IMR-90 (cell line): Measurements from ENCODE around the gene OR52K1. TPM values are rescaled to one million over a fixed set of nuclear protein-coding genes. Genes with fewer than 3 reads are reported as not detected.

Source experiments
- ATAC-seq: fragments of 200-7000 bp; cut with Tn5 transposase; 2 replicates; pipeline ENCODE4 v1.9.1; 2020; ENCODE audit warnings: low read depth, mild to moderate bottlenecking, moderate library complexity
- Bru-seq: library from RNA; stranded (reverse); fragments of 400-500 nt; gene quantifications from one replicate; lab custom pipeline; 2021; lab: Mats Ljungman, UMichigan
- BruChase-seq, 2 experiments: library from RNA; stranded (reverse); fragments of 400-500 nt; gene quantifications; one replicate each; lab custom pipeline; 2021; lab: Mats Ljungman, UMichigan
- BruUV-seq: library from RNA; stranded (reverse); fragments of 400-500 nt; replicated peaks from 2 replicates; lab custom pipeline; 2021; lab: Mats Ljungman, UMichigan
- CTCF ChIA-PET: fragments of 300-600 bp; formaldehyde crosslinking; extraction: SDS; loops from one replicate; lab custom pipeline; 2021; ENCODE audit warnings: antibody characterized with exemption; lab: Yijun Ruan, JAX
- POLR2A ChIA-PET: fragments of 300-600 bp; sonication (Branson Sonifier 250); formaldehyde crosslinking; loops from one replicate; lab custom pipeline; 2022; ENCODE audit warnings: antibody characterized with exemption; ENCODE audit not compliant: unreplicated experiment; lab: Charles Lee
- DNase-seq: peaks from one replicate; pipeline ENCODE4 v3.0.0; 2013
- H2AFZ ChIP-seq: replicated peaks from 2 replicates; pipeline ENCODE3; 2013; ENCODE audit warnings: low read length, mild to moderate bottlenecking; ENCODE audit not compliant: poor library complexity
- H2AK5ac ChIP-seq: 2 replicates; pipeline ENCODE4 v1.6.1; 2013; ENCODE audit warnings: low read depth, low read length, inconsistent platforms
- H2AK9ac ChIP-seq: replicated peaks from 2 replicates; pipeline ENCODE3; 2013; ENCODE audit warnings: mild to moderate bottlenecking, low read depth, low read length, moderate library complexity; ENCODE audit not compliant: poor library complexity
- H2BK120ac ChIP-seq: 2 replicates; pipeline ENCODE4 v1.6.1; 2013; ENCODE audit warnings: low read depth, low read length, inconsistent platforms
- H2BK15ac ChIP-seq: 3 replicates; pipeline ENCODE4 v1.6.1; 2013; ENCODE audit warnings: low read depth, low read length, inconsistent platforms
- H2BK20ac ChIP-seq: 2 replicates; pipeline ENCODE4 v1.6.1; 2013; ENCODE audit warnings: low read depth, mild to moderate bottlenecking, inconsistent platforms, low read length, moderate library complexity
- H2BK5ac ChIP-seq: 2 replicates; pipeline ENCODE4 v1.6.1; 2013; ENCODE audit warnings: mild to moderate bottlenecking, low read depth, low read length, inconsistent platforms; ENCODE audit not compliant: poor library complexity, severe bottlenecking
- H3K14ac ChIP-seq: replicated peaks from 2 replicates; pipeline ENCODE4 v1.6.1; 2013; ENCODE audit warnings: low read depth, low read length, inconsistent platforms
- H3K18ac ChIP-seq: 2 replicates; pipeline ENCODE4 v1.6.1; 2013; ENCODE audit warnings: low read depth, low read length, control low read depth
- H3K23ac ChIP-seq: 2 replicates; pipeline ENCODE4 v1.6.1; 2013; ENCODE audit warnings: low read depth, low read length, inconsistent platforms
- H3K27ac ChIP-seq: 2 replicates; pipeline ENCODE4 v1.5.1; 2013; ENCODE audit warnings: mild to moderate bottlenecking, control low read depth, low read length; ENCODE audit not compliant: insufficient read depth
- H3K27me3 ChIP-seq: 2 replicates; pipeline ENCODE4 v1.6.1; 2013; ENCODE audit warnings: low read length; ENCODE audit not compliant: control insufficient read depth, insufficient read depth
- H3K36me3 ChIP-seq: 2 replicates; pipeline ENCODE4 v1.6.1; 2013; ENCODE audit warnings: low read length, mixed read lengths; ENCODE audit not compliant: control insufficient read depth, insufficient read depth
- H3K4ac ChIP-seq: 2 replicates; pipeline ENCODE4 v1.6.1; 2013; ENCODE audit warnings: low read depth, low read length, inconsistent platforms
- H3K4me1 ChIP-seq: 2 replicates; pipeline ENCODE4 v1.6.1; 2013; ENCODE audit warnings: low read length, mixed read lengths; ENCODE audit not compliant: control insufficient read depth, insufficient read depth
- H3K4me2 ChIP-seq: 2 replicates; pipeline ENCODE4 v1.6.1; 2013; ENCODE audit warnings: low read depth, mild to moderate bottlenecking, control low read depth, low read length, moderate library complexity
- H3K4me3 ChIP-seq: 2 replicates; pipeline ENCODE4 v1.5.1; 2013; ENCODE audit warnings: low read depth, mild to moderate bottlenecking, control low read depth, low read length, moderate library complexity; ENCODE audit not compliant: insufficient read depth
- H3K56ac ChIP-seq: 2 replicates; pipeline ENCODE4 v1.6.1; 2013; ENCODE audit warnings: low read length, inconsistent platforms; ENCODE audit not compliant: insufficient read depth; ENCODE audit errors: extremely low read depth
- H3K79me1 ChIP-seq, 2 experiments: 2 replicates each; pipeline ENCODE4 v1.6.1; 2013; ENCODE audit warnings: low read length in 2 of 2, inconsistent platforms in 1 of 2, low read depth in 1 of 2
- H3K9ac ChIP-seq: 2 replicates; pipeline ENCODE4 v1.6.1; 2013; ENCODE audit warnings: low read depth, low read length, control low read depth
- H3K9me1 ChIP-seq: 2 replicates; pipeline ENCODE4 v1.6.1; 2013; ENCODE audit warnings: low read length, inconsistent platforms; ENCODE audit not compliant: insufficient read depth
- H3K9me3 ChIP-seq: 2 replicates; pipeline ENCODE4 v1.6.1; 2013; ENCODE audit warnings: low read length; ENCODE audit not compliant: control insufficient read depth, insufficient read depth
- H4K20me1 ChIP-seq: 2 replicates; pipeline ENCODE4 v1.6.1; 2013; ENCODE audit warnings: low read length, inconsistent platforms; ENCODE audit not compliant: insufficient read depth
- H4K5ac ChIP-seq: 2 replicates; pipeline ENCODE4 v1.6.1; 2013; ENCODE audit warnings: mild to moderate bottlenecking, low read depth, low read length, control low read depth
- H4K8ac ChIP-seq, 2 experiments: 2 replicates each; pipeline ENCODE4 v1.6.1; 2013; ENCODE audit warnings: low read depth in 2 of 2, low read length in 2 of 2, control low read depth in 1 of 2, inconsistent platforms in 1 of 2
- H4K91ac ChIP-seq: 2 replicates; pipeline ENCODE4 v1.6.1; 2013; ENCODE audit warnings: low read depth, low read length, inconsistent platforms; ENCODE audit not compliant: insufficient read depth
- CEBPB ChIP-seq: IDR thresholded peaks from 2 replicates; pipeline ENCODE4 v1.6.1; 2012; ENCODE audit warnings: low read depth, low read length, improper control_type of control experiment
- FOS ChIP-seq: fragments of 150-350 bp; IDR thresholded peaks from 2 replicates; pipeline ENCODE4 v1.6.1; 2016; ENCODE audit warnings: low read depth, low read length
- MAFK ChIP-seq: IDR thresholded peaks from 2 replicates; pipeline ENCODE4 v1.6.1; 2012; ENCODE audit warnings: low read depth, low read length, improper control_type of control experiment
- MAZ ChIP-seq: IDR thresholded peaks from 2 replicates; pipeline ENCODE4 v1.6.1; 2012; ENCODE audit warnings: low read depth, mild to moderate bottlenecking, low read length, improper control_type of control experiment, moderate library complexity, borderline replicate concordance
- MXI1 ChIP-seq: IDR thresholded peaks from 2 replicates; pipeline ENCODE4 v1.6.1; 2012; ENCODE audit warnings: low read depth, mild to moderate bottlenecking, low read length, moderate library complexity, borderline replicate concordance
- RAD21 ChIP-seq: IDR thresholded peaks from 2 replicates; pipeline ENCODE4 v1.6.1; 2012; ENCODE audit warnings: low read length, improper control_type of control experiment
- SMC3 ChIP-seq: fragments of 150-350 bp; IDR thresholded peaks from 2 replicates; pipeline ENCODE4 v1.6.1; 2016; ENCODE audit warnings: low read depth, mild to moderate bottlenecking, antibody characterized with exemption, low read length, moderate library complexity
- WGBS, 2 experiments: methylation state at CpG; one replicate each; pipeline versions ENCODE4 v1.1.5 to v1.1.7; 2013; ENCODE audit warnings: missing lambda C conversion rate in 2 of 2; ENCODE audit not compliant: insufficient read length in 1 of 2; ENCODE audit errors: extremely low coverage in 2 of 2; 5-methylcytosine and 5-hydroxymethylcytosine counted together
- dilution Hi-C: fragments of 300-500 bp; cut with HindIII; formaldehyde crosslinking; loops from one replicate; pipeline ENCODE4 v1.14.3; 2018; ENCODE audit warnings: low sequenced_read_pairs; ENCODE audit not compliant: unreplicated experiment
- in situ Hi-C: fragments of 300-500 bp; cut with MboI; formaldehyde crosslinking; loops from 3 replicates; pipeline ENCODE4 v1.14.3; 2019; ENCODE audit warnings: low sequenced_read_pairs, inconsistent platforms, mixed read lengths
- intact Hi-C: fragments of 100-400 bp; cut with micrococcal nuclease; formaldehyde crosslinking; loops from 2 replicates; pipeline ENCODE4 v1.10.0; 2022
- long read RNA-seq: library from polyadenylated mRNA; unstranded; transcript quantifications from one replicate; pipeline ENCODE4 v2.0.0, GENCODE V29; 2021; ENCODE audit not compliant: unreplicated experiment
- polyA plus RNA-seq, 3 experiments: library from polyadenylated mRNA; depleted of rRNA; stranded (reverse); fragments of >200 nt; gene quantifications; 2 replicates each; pipeline ENCODE4 v1.2.3, GENCODE V29; 2012; ENCODE audit warnings: low replicate concordance in 1 of 3
- total RNA-seq: library from RNA; depleted of rRNA; stranded (reverse); fragments of >200 nt; gene quantifications from 2 replicates; pipeline ENCODE4 v1.2.3, GENCODE V29; 2012; rRNA removed
- TF ChIP-seq, protein P1 (sequence below): fragments of 150-350 bp; IDR thresholded peaks from 2 replicates; pipeline ENCODE4 v1.6.1; 2017; ENCODE audit warnings: mild to moderate bottlenecking, antibody characterized with exemption, low read length, low read depth

OR52K1 gene
- total RNA-seq (not detected in 2 replicates), polyA plus RNA-seq (2012; rRNA removed) (not detected in 2 replicates), Bru-seq, nascent RNA (not detected), BruChase-seq, experiment 1, labeled RNA remaining after a 6-hour chase (not detected), BruChase-seq, experiment 2, labeled RNA remaining after a 2-hour chase (not detected)
- not detected in 2 replicates for polyA plus RNA-seq (2012; cell fraction: cytosol; rRNA removed)
- polyA plus RNA-seq (2012; cell fraction: nucleus; rRNA removed; ENCODE audit: low replicate concordance) = not detected in 2 replicates
- long read RNA-seq = 0 reads

DNA sequence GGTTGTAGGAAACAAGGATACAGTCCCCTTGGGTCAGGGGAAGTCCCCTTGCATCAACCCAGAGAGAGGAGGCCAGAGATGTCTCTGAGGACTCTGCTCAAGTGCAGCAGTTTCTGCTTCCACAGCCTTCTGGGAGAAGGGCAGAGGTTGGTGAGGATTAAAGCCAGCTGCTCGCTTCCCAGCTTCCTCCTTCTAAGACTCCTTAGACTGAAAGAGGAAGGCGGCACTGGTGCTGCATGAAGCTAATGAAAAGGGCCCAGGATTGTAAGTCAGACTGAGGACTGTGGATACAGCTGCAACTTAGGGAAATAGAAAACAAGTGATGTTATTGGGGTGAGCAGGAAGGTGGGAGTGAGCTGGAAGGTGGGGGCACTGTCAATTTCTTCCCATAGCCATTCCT is at the start of gene OR52K1:
TSS of gene OR52K1 (plus strand) at position 202 of the 400 bp plus-strand sequence. CDS start 6,255 bp downstream, outside the sequence.
- dilution Hi-C loops = no loop called here
- H3K36me3 ChIP-seq = no peaks in the 10 kb centered on the region

More for the DNA sequence above, at the start of gene OR52K1:
- ChIA-PET CTCF (no interaction called here), POLR2A (no interaction called here)
- H4K8ac ChIP-seq = no peak within 1 kb of the TSS
- no peaks in the 10 kb centered on the region for H3K9me3 ChIP-seq
- in situ Hi-C loops (no loop called here), intact Hi-C loops (no loop called here)
- no peak for TF ChIP-seq MAZ
- no peak for TF ChIP-seq MAFK
- TF ChIP-seq, protein P1, sequence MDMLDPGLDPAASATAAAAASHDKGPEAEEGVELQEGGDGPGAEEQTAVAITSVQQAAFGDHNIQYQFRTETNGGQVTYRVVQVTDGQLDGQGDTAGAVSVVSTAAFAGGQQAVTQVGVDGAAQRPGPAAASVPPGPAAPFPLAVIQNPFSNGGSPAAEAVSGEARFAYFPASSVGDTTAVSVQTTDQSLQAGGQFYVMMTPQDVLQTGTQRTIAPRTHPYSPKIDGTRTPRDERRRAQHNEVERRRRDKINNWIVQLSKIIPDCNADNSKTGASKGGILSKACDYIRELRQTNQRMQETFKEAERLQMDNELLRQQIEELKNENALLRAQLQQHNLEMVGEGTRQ = no peak
- no peak for TF ChIP-seq RAD21
- no peak for TF ChIP-seq CEBPB
- TF ChIP-seq MXI1 = no peak
- TF ChIP-seq SMC3 = no peak
- TF ChIP-seq FOS = no peak
- H3K23ac ChIP-seq = no peak within 1 kb of the TSS
- no peak within 1 kb of the TSS for H3K9ac ChIP-seq
- H3K27me3 ChIP-seq = no peaks in the 10 kb centered on the region
- H2BK20ac ChIP-seq = no peak within 1 kb of the TSS
- H4K5ac ChIP-seq = no peak within 1 kb of the TSS
- no peaks in the 10 kb centered on the region for H3K79me1 ChIP-seq
- H2AK9ac ChIP-seq = no peak within 1 kb of the TSS
- WGBS, 2 experiments = no CpG with 5 or more reads among the region's 2 CpGs
- H2AFZ ChIP-seq = no peak within 1 kb of the TSS
- H3K4me3 ChIP-seq = no peak within 1 kb of the TSS
- H3K4me1 ChIP-seq = no peaks in the 10 kb centered on the region
- no peak within 1 kb of the TSS for H3K56ac ChIP-seq
- H3K14ac ChIP-seq = no peak within 1 kb of the TSS
- no peak within 1 kb of the TSS for H2AK5ac ChIP-seq
- DNase-seq (no peak), ATAC-seq (no peak)
- no peak within 1 kb of the TSS for H2BK120ac ChIP-seq
- no peak within 1 kb of the TSS for H3K4ac ChIP-seq
- no peaks in the 10 kb centered on the region for H3K9me1 ChIP-seq
- no peak within 1 kb of the TSS for H4K91ac ChIP-seq
- H3K27ac ChIP-seq = no peak within 1 kb of the TSS
- no peak within 1 kb of the TSS for H3K18ac ChIP-seq
- no peak within 1 kb of the TSS for H2BK5ac ChIP-seq
- no TSS peak for BruUV-seq
- no peaks in the 10 kb centered on the region for H4K20me1 ChIP-seq
- H2BK15ac ChIP-seq = no peak within 1 kb of the TSS
- H3K4me2 ChIP-seq = no peak within 1 kb of the TSS
